ENCODE data around the gene SCGB1C1. TPM values are rescaled to one million over a fixed set of nuclear protein-coding genes. Genes with fewer than 3 reads are reported as not detected.

The SCGB1C1 gene
- total RNA-seq, 1 experiment from 2014 or later: not detected

DNA sequence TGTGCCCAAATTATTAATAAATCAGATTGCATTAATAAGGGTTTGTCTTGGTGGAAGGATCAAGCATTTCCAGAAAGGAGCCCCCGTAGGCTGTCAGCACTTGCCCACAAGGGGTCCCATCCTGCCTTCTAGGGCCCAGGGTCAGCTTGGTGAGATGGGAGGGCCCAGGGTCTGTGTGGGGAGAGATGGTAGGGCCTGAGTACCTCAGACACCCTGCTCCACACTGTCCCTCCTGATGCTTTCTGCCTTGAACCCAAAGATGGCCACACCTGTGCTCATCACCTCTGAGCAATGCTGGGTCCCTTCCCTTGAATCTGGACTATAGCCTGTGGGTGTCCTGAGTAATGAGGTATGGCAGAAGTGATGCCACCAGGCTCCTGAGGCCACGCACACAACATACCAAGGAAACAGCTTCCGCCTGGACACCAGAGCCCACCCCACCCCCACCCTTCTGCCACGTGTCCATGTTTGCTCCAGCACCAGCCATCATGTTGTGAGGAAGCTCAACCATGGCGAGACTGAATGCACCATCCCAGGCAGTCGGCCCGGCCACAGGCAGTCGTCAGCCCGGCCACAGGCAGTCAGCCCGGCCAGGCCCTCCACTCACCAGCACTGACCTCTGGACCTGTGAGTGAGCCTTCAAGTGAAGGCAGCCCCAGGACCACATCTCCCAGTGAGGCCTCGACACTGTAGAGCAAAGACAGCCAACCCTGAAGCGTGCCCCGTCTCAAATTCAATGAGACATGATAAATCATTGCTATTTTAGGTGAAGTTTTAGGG lies 7.5 kb downstream of the SCGB1C1 start:
- H3K9ac ChIP-seq (ENCODE audit: low read length): no peak overlapping the region
- H3K79me2 ChIP-seq (ENCODE audit: insufficient read depth, low read length): peaks cover 11% of the 10 kb centered on the region
- BruUV-seq (replicated peaks): no TSS peak
- no peak for ATAC-seq
- no peak overlapping the region for H3K4me3 ChIP-seq (replicated peaks in 1 of 2; ENCODE audit: low read depth in 1 of 2, low read length in 2 of 2)
- H3K9me2 ChIP-seq (ENCODE audit: insufficient read depth): no peaks in the 10 kb centered on the region
- H4K20me1 ChIP-seq (ENCODE audit: insufficient read depth): no peaks in the 10 kb centered on the region
- H3K4me2 ChIP-seq (ENCODE audit: low read length): no peak overlapping the region
- POLR2A ChIA-PET: no interaction called here
- intact Hi-C loops (cut with micrococcal nuclease): no loop called here
- no peaks in the 10 kb centered on the region for H3K9me3 ChIP-seq (ENCODE audit: control insufficient read depth in 1 of 2, insufficient read depth in 1 of 2, low read depth in 1 of 2, low read length in 2 of 2)
- TF ChIP-seq ELF1 (IDR thresholded peaks at IDR 0.05; ENCODE audit: borderline replicate concordance, low read depth) (no peak), SIN3A (IDR thresholded peaks at IDR 0.05; ENCODE audit: low read depth) (no peak), FOSL1 (IDR thresholded peaks at IDR 0.05; ENCODE audit: low read depth) (no peak), POLR2AphosphoS5 (IDR thresholded peaks at IDR 0.05; ENCODE audit: low read depth, low read length) (no peak), ZFX (IDR thresholded peaks at IDR 0.05) (no peak), CEBPB (IDR thresholded peaks at IDR 0.05; ENCODE audit: low read depth) (no peak), ZNF274 (IDR thresholded peaks at IDR 0.05; ENCODE audit: low read depth, low read length) (no peak), EGR1 (IDR thresholded peaks at IDR 0.05; ENCODE audit: low read depth) (no peak), JUND (IDR thresholded peaks at IDR 0.05) (no peak), POLR2A (IDR thresholded peaks at IDR 0.05; ENCODE audit: borderline replicate concordance, extremely low read depth, insufficient read depth, insufficient read length) (no peak), SP1 (IDR thresholded peaks at IDR 0.05; ENCODE audit: low read depth) (no peak)
- TF ChIP-seq, protein P1, sequence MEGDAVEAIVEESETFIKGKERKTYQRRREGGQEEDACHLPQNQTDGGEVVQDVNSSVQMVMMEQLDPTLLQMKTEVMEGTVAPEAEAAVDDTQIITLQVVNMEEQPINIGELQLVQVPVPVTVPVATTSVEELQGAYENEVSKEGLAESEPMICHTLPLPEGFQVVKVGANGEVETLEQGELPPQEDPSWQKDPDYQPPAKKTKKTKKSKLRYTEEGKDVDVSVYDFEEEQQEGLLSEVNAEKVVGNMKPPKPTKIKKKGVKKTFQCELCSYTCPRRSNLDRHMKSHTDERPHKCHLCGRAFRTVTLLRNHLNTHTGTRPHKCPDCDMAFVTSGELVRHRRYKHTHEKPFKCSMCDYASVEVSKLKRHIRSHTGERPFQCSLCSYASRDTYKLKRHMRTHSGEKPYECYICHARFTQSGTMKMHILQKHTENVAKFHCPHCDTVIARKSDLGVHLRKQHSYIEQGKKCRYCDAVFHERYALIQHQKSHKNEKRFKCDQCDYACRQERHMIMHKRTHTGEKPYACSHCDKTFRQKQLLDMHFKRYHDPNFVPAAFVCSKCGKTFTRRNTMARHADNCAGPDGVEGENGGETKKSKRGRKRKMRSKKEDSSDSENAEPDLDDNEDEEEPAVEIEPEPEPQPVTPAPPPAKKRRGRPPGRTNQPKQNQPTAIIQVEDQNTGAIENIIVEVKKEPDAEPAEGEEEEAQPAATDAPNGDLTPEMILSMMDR (IDR thresholded peaks at IDR 0.05 in 2 of 3, conservative IDR thresholded peaks at IDR 0.05 in 1 of 3; ENCODE audit: borderline replicate concordance in 1 of 3, insufficient read depth in 1 of 3, low read depth in 2 of 3, low read length in 2 of 3): no peak
- TF ChIP-seq, protein P2, sequence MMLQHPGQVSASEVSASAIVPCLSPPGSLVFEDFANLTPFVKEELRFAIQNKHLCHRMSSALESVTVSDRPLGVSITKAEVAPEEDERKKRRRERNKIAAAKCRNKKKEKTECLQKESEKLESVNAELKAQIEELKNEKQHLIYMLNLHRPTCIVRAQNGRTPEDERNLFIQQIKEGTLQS (IDR thresholded peaks at IDR 0.05): no peak
- TF ChIP-seq, protein P3, sequence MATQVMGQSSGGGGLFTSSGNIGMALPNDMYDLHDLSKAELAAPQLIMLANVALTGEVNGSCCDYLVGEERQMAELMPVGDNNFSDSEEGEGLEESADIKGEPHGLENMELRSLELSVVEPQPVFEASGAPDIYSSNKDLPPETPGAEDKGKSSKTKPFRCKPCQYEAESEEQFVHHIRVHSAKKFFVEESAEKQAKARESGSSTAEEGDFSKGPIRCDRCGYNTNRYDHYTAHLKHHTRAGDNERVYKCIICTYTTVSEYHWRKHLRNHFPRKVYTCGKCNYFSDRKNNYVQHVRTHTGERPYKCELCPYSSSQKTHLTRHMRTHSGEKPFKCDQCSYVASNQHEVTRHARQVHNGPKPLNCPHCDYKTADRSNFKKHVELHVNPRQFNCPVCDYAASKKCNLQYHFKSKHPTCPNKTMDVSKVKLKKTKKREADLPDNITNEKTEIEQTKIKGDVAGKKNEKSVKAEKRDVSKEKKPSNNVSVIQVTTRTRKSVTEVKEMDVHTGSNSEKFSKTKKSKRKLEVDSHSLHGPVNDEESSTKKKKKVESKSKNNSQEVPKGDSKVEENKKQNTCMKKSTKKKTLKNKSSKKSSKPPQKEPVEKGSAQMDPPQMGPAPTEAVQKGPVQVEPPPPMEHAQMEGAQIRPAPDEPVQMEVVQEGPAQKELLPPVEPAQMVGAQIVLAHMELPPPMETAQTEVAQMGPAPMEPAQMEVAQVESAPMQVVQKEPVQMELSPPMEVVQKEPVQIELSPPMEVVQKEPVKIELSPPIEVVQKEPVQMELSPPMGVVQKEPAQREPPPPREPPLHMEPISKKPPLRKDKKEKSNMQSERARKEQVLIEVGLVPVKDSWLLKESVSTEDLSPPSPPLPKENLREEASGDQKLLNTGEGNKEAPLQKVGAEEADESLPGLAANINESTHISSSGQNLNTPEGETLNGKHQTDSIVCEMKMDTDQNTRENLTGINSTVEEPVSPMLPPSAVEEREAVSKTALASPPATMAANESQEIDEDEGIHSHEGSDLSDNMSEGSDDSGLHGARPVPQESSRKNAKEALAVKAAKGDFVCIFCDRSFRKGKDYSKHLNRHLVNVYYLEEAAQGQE (IDR thresholded peaks at IDR 0.05; ENCODE audit: low read depth): no peak
- no peak overlapping the region for H2AFZ ChIP-seq (ENCODE audit: low read depth, low read length, poor library complexity, severe bottlenecking)
- RAD21 ChIA-PET (ENCODE audit: low non-redundant PET in 1 of 2, low total read pairs in 2 of 2, uncharacterized antibody in 2 of 2, unreplicated experiment in 2 of 2): no interaction called here
- H3K27me3 ChIP-seq (ENCODE audit: insufficient read depth, low read length): no peaks in the 10 kb centered on the region
- H3K36me3 ChIP-seq (ENCODE audit: control insufficient read depth in 1 of 2, insufficient read depth in 2 of 2, low read length in 2 of 2): peaks cover 6 to 16% of the 10 kb centered on the region in 2 experiments; a peak in 3 of 4 replicates
- no peak for DNase-seq (ENCODE audit: low read depth, low spot score)
- CTCF ChIA-PET: no interaction called here
- H3K4me1 ChIP-seq (ENCODE audit: control insufficient read depth in 1 of 2, insufficient read depth in 2 of 2, low read length in 2 of 2): no peaks in the 10 kb centered on the region
- H3K27ac ChIP-seq (ENCODE audit: low read depth, low read length): no peak overlapping the region
